HepG2 (cell line): ENCODE results near the gene SRGAP3. TPM values are rescaled to one million over a fixed set of nuclear protein-coding genes. Genes with fewer than 3 reads are reported as not detected.

Experiments used
- CBX1 ChIP-seq: IDR thresholded peaks from one replicate; pipeline ENCODE4 v1.6.1; 2016; ENCODE audit warnings: antibody characterized with exemption, low read depth
- ETV5 ChIP-seq: IDR thresholded peaks from 2 replicates; pipeline ENCODE4 v1.6.1; 2018; ENCODE audit warnings: missing biosample characterization, missing genetic modification reagents, inconsistent platforms, borderline replicate concordance
- KLF9 ChIP-seq: IDR thresholded peaks from 2 replicates; pipeline ENCODE4 v1.6.1; 2016; ENCODE audit warnings: low read depth
- NFE2L2 ChIP-seq: fragments of 150-350 bp; IDR thresholded peaks from 2 replicates; pipeline ENCODE4 v1.6.1; 2014; ENCODE audit warnings: low read length
- NR3C1 ChIP-seq: sonication (generic); formaldehyde crosslinking; IDR thresholded peaks from 2 replicates; pipeline ENCODE4 v1.4.0; 2020; ENCODE audit warnings: missing genetic modification reagents
- RBM22 ChIP-seq: fragments of 200-400 bp; formaldehyde crosslinking; optimal IDR thresholded peaks from 2 replicates; pipeline ENCODE3; 2017; ENCODE audit warnings: mild to moderate bottlenecking, low read length, moderate library complexity
- RNF2 ChIP-seq: fragments of 450-650 bp; conservative IDR thresholded peaks from 2 replicates; pipeline ENCODE4 v1.6.1; 2016; ENCODE audit warnings: low read depth
- SP2 ChIP-seq: sonication (generic); formaldehyde crosslinking; IDR thresholded peaks from 2 replicates; pipeline ENCODE4 v1.5.1; 2020; ENCODE audit warnings: mild to moderate bottlenecking, missing genetic modification reagents
- ZNF207 ChIP-seq: fragments of 450-650 bp; IDR thresholded peaks from 2 replicates; pipeline ENCODE4 v1.6.1; 2016; ENCODE audit warnings: antibody characterized with exemption, borderline replicate concordance
- ZNF230 ChIP-seq: sonication (generic); formaldehyde crosslinking; IDR thresholded peaks from 2 replicates; pipeline ENCODE4 v1.4.0; 2020; ENCODE audit warnings: mild to moderate bottlenecking, missing genetic modification reagents
- ZNF558 ChIP-seq: sonication (generic); formaldehyde crosslinking; IDR thresholded peaks from 2 replicates; pipeline ENCODE4 v1.9.0; 2022; ENCODE audit warnings: mild to moderate bottlenecking, missing genetic modification reagents, borderline replicate concordance
- ZNF775 ChIP-seq: sonication (generic); formaldehyde crosslinking; IDR thresholded peaks from 2 replicates; pipeline ENCODE4 v1.4.0; 2020; ENCODE audit warnings: missing genetic modification reagents, mild to moderate bottlenecking, moderate library complexity, borderline replicate concordance
- polyA plus RNA-seq, 8 experiments: library from polyadenylated mRNA; depleted of rRNA in 3 of 8; stranded (reverse) in 7 of 8; unstranded in 1 of 8; fragments of >200 nt; fragmentation: Illumina TruSeq in 4 of 8; extraction: Trizol in 4 of 8; gene quantifications; 2 replicates each; pipeline versions ENCODE4 v1.2.1 to v1.2.3, GENCODE V29; 2011 to 2016; ENCODE audit warnings: low read depth in 4 of 8, missing spikeins in 1 of 8, mixed read lengths in 1 of 8; ENCODE audit not compliant: insufficient read depth in 1 of 8
- total RNA-seq, 5 experiments: library from RNA; depleted of rRNA; stranded (reverse); fragments of >200 nt; fragmentation: Illumina TruSeq; extraction: Trizol; gene quantifications; 2 replicates each; pipeline ENCODE4 v1.2.3, GENCODE V29; 2016; ENCODE audit warnings: low read depth in 1 of 5
- TF ChIP-seq, protein P1 (sequence below): sonication (generic); formaldehyde crosslinking; IDR thresholded peaks from 2 replicates; pipeline ENCODE4 v1.9.0; 2021; ENCODE audit warnings: missing genetic modification reagents, borderline replicate concordance
- TF ChIP-seq, protein P2 (sequence below): sonication (generic); formaldehyde crosslinking; IDR thresholded peaks from 2 replicates; pipeline ENCODE4 v1.5.1; 2020; ENCODE audit warnings: missing genetic modification reagents, mild to moderate bottlenecking, borderline replicate concordance
- TF ChIP-seq, protein P3 (sequence below): sonication (generic); formaldehyde crosslinking; IDR thresholded peaks from 2 replicates; pipeline ENCODE4 v1.4.0; 2020; ENCODE audit warnings: missing genetic modification reagents
- TF ChIP-seq, protein P4 (sequence below): sonication (generic); formaldehyde crosslinking; IDR thresholded peaks from 2 replicates; pipeline ENCODE4 v1.4.0; 2020; ENCODE audit warnings: missing genetic modification reagents

The SRGAP3 gene
- total and polyA plus RNA-seq, 2 of the 13 experiments (the other 11 are each of a cell fraction or from before 2014, with no cell fraction given), result 1.2 to 1.4 TPM

DNA sequence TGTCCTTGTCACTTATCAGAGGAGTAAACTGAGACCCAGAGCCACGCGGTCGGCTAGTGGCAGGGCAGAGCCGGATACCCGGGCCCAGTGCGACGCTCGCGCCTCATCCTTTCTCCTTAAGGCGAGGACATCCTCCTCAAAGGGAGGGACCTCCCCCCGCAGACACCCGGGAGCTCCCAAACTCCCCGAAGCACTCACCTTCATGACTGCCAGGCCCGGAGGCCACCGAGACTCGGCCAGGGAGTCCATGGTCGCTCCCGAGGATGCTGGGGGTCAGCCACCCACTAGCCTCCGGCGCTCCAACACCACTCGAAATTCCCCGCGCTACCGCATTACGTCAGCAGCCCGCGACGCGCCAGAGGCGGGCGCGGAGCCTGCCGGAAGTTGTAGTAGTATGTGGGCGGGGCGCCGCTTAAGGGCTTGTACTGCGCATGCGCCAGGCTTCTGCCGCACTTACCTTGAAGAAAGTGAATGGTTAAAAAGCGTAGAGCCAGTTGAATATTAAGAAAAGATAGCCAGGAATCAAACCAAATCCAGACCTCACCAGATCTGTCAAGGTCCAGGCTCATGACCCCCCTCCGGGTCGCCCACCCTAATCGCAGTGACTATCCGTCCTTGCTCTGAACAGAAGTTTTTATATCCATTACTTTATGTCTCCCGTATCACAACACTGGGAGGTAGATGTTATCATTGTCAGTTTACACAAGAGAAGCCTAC is 286.2 kb downstream of the SRGAP3 start, which contains the start of gene RAD18 (continued):
- TF ChIP-seq, protein P1, sequence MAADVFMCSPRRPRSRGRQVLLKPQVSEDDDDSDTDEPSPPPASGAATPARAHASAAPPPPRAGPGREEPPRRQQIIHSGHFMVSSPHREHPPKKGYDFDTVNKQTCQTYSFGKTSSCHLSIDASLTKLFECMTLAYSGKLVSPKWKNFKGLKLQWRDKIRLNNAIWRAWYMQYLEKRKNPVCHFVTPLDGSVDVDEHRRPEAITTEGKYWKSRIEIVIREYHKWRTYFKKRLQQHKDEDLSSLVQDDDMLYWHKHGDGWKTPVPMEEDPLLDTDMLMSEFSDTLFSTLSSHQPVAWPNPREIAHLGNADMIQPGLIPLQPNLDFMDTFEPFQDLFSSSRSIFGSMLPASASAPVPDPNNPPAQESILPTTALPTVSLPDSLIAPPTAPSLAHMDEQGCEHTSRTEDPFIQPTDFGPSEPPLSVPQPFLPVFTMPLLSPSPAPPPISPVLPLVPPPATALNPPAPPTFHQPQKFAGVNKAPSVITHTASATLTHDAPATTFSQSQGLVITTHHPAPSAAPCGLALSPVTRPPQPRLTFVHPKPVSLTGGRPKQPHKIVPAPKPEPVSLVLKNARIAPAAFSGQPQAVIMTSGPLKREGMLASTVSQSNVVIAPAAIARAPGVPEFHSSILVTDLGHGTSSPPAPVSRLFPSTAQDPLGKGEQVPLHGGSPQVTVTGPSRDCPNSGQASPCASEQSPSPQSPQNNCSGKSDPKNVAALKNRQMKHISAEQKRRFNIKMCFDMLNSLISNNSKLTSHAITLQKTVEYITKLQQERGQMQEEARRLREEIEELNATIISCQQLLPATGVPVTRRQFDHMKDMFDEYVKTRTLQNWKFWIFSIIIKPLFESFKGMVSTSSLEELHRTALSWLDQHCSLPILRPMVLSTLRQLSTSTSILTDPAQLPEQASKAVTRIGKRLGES (CRISPR knock-in tag), result no peak
- TF ChIP-seq CBX1, result no peak
- no peak for TF ChIP-seq ZNF230 (CRISPR knock-in tag)
- no peak for TF ChIP-seq KLF9 (CRISPR knock-in tag)
- no peak for TF ChIP-seq RNF2
- TF ChIP-seq, protein P2, sequence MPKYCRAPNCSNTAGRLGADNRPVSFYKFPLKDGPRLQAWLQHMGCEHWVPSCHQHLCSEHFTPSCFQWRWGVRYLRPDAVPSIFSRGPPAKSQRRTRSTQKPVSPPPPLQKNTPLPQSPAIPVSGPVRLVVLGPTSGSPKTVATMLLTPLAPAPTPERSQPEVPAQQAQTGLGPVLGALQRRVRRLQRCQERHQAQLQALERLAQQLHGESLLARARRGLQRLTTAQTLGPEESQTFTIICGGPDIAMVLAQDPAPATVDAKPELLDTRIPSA, result no peak
- peak; percentile 60; the same call in 1 of the 2 replicates for TF ChIP-seq SP2
- no peak for TF ChIP-seq ZNF558 (CRISPR knock-in tag)
- TF ChIP-seq ZNF775 (CRISPR knock-in tag), result no peak
- TF ChIP-seq NFE2L2, result no peak
- TF ChIP-seq ETV5 (CRISPR knock-in tag), result peak; percentile 65
- TF ChIP-seq, protein P3, sequence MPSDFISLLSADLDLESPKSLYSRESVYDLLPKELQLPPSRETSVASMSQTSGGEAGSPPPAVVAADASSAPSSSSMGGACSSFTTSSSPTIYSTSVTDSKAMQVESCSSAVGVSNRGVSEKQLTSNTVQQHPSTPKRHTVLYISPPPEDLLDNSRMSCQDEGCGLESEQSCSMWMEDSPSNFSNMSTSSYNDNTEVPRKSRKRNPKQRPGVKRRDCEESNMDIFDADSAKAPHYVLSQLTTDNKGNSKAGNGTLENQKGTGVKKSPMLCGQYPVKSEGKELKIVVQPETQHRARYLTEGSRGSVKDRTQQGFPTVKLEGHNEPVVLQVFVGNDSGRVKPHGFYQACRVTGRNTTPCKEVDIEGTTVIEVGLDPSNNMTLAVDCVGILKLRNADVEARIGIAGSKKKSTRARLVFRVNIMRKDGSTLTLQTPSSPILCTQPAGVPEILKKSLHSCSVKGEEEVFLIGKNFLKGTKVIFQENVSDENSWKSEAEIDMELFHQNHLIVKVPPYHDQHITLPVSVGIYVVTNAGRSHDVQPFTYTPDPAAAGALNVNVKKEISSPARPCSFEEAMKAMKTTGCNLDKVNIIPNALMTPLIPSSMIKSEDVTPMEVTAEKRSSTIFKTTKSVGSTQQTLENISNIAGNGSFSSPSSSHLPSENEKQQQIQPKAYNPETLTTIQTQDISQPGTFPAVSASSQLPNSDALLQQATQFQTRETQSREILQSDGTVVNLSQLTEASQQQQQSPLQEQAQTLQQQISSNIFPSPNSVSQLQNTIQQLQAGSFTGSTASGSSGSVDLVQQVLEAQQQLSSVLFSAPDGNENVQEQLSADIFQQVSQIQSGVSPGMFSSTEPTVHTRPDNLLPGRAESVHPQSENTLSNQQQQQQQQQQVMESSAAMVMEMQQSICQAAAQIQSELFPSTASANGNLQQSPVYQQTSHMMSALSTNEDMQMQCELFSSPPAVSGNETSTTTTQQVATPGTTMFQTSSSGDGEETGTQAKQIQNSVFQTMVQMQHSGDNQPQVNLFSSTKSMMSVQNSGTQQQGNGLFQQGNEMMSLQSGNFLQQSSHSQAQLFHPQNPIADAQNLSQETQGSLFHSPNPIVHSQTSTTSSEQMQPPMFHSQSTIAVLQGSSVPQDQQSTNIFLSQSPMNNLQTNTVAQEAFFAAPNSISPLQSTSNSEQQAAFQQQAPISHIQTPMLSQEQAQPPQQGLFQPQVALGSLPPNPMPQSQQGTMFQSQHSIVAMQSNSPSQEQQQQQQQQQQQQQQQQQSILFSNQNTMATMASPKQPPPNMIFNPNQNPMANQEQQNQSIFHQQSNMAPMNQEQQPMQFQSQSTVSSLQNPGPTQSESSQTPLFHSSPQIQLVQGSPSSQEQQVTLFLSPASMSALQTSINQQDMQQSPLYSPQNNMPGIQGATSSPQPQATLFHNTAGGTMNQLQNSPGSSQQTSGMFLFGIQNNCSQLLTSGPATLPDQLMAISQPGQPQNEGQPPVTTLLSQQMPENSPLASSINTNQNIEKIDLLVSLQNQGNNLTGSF (CRISPR knock-in tag), result no peak
- no peak for TF ChIP-seq NR3C1 (CRISPR knock-in tag)
- TF ChIP-seq, protein P4, sequence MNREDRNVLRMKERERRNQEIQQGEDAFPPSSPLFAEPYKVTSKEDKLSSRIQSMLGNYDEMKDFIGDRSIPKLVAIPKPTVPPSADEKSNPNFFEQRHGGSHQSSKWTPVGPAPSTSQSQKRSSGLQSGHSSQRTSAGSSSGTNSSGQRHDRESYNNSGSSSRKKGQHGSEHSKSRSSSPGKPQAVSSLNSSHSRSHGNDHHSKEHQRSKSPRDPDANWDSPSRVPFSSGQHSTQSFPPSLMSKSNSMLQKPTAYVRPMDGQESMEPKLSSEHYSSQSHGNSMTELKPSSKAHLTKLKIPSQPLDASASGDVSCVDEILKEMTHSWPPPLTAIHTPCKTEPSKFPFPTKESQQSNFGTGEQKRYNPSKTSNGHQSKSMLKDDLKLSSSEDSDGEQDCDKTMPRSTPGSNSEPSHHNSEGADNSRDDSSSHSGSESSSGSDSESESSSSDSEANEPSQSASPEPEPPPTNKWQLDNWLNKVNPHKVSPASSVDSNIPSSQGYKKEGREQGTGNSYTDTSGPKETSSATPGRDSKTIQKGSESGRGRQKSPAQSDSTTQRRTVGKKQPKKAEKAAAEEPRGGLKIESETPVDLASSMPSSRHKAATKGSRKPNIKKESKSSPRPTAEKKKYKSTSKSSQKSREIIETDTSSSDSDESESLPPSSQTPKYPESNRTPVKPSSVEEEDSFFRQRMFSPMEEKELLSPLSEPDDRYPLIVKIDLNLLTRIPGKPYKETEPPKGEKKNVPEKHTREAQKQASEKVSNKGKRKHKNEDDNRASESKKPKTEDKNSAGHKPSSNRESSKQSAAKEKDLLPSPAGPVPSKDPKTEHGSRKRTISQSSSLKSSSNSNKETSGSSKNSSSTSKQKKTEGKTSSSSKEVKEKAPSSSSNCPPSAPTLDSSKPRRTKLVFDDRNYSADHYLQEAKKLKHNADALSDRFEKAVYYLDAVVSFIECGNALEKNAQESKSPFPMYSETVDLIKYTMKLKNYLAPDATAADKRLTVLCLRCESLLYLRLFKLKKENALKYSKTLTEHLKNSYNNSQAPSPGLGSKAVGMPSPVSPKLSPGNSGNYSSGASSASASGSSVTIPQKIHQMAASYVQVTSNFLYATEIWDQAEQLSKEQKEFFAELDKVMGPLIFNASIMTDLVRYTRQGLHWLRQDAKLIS (CRISPR knock-in tag), result no peak
- no peak for TF ChIP-seq RBM22
- TF ChIP-seq ZNF207, result no peak
